ENCODE measurements around the gene ROCK1.
"Not testable (repeated sequence)": the region's sequence is repeated elsewhere in the genome, so short reads cannot be mapped to it uniquely, and the experiment has no call there.

ROCK1 gene

DNA sequence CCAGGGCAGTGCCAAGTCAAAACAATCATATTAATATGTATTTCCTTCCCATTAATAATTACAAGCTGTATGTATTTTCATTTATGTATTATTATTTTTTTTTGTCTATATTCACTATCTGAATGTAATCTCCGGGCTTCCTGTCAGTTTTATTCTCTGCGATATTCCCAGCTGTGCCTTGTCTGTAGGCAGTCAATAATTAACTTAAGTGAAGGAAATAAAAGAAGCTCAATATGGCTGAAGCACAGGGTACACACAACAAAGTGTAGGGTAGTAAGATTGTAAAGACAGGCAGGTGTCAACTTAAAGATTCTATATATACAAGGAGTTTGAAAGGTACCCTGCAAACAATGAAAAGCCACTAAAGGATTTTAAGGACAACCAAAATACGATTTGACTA lies 122.9 kb downstream of the ROCK1 start:
- TF ChIP-seq, protein P1, sequence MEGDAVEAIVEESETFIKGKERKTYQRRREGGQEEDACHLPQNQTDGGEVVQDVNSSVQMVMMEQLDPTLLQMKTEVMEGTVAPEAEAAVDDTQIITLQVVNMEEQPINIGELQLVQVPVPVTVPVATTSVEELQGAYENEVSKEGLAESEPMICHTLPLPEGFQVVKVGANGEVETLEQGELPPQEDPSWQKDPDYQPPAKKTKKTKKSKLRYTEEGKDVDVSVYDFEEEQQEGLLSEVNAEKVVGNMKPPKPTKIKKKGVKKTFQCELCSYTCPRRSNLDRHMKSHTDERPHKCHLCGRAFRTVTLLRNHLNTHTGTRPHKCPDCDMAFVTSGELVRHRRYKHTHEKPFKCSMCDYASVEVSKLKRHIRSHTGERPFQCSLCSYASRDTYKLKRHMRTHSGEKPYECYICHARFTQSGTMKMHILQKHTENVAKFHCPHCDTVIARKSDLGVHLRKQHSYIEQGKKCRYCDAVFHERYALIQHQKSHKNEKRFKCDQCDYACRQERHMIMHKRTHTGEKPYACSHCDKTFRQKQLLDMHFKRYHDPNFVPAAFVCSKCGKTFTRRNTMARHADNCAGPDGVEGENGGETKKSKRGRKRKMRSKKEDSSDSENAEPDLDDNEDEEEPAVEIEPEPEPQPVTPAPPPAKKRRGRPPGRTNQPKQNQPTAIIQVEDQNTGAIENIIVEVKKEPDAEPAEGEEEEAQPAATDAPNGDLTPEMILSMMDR (IDR thresholded peaks at IDR 0.05; ENCODE audit: insufficient read depth, low read length, missing control alignments): no peak
- no peak overlapping the region for H3K4me3 ChIP-seq (ENCODE audit: low read depth, low read length)
- DNase-seq (ENCODE audit: low read depth, low spot score): no peak
- CTCF ChIA-PET: interaction anchor here (0.8 to 3.2 kb wide), 7 partner anchors 10 to 206 kb away, joined by 3 to 19 read pairs (median 4); no protein-coding TSS in a partner anchor
- POLR2A ChIA-PET: no interaction called here

DNA sequence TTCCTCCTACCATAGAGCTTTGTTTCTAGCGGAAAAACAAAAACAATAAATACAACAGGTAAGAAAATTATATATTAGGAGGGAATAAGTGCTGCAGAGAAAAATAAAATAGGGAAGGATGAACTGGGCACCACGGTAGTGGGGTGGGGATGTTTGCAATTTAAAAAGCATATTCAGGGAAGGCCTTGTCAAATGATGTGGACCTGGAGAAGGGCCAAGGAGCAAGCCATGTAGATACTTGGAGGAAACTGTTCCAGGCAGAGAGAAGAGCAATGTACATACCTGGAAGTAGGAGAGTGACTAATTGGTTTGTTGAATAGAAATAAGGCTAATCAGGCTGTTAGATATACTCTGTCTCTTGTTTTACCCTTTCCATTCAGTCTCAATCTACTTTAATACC lies 136.5 kb downstream of the ROCK1 start:
- POLR2A ChIA-PET: no interaction called here
- no peak for DNase-seq (ENCODE audit: low read depth, low spot score)
- H3K4me3 ChIP-seq (ENCODE audit: low read depth, low read length): no peak overlapping the region
- TF ChIP-seq, protein P1 (IDR thresholded peaks at IDR 0.05; ENCODE audit: insufficient read depth, low read length, missing control alignments): no peak
- CTCF ChIA-PET: interaction anchor here (1.5 to 1.7 kb wide), 3 partner anchors 10 to 205 kb away, joined by 3 to 4 read pairs (median 4); no protein-coding TSS in a partner anchor

DNA sequence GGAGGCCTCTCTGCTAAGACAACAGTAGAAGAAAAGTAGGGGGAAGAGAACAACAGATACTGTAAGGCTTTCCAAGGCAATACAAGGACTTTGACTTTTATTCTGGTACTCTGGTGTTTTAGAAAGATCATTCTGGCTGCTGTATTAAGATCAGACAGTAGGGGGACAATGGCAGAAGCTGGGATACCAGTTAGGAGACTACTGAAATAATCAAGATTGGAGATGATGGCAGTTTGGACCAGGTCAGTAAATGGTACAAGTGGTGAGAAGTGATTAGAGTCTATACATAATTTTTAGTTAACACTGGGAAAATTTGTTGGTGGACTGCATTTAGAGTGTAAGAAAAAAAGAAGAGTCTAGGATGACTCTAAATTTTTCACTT lies 139.7 kb downstream of the ROCK1 start:
- POLR2A ChIA-PET: interaction anchor here (0.6 kb wide), 1 partner anchor 419 kb away, joined by 3 read pairs; no protein-coding TSS in a partner anchor
- TF ChIP-seq, protein P1 (IDR thresholded peaks at IDR 0.05; ENCODE audit: insufficient read depth, low read length, missing control alignments): peak; percentile 44
- DNase-seq (ENCODE audit: low read depth, low spot score): no peak
- no peak overlapping the region for H3K4me3 ChIP-seq (ENCODE audit: low read depth, low read length)
- CTCF ChIA-PET: interaction anchor here (0.9 to 1.3 kb wide), 2 partner anchors 9 to 220 kb away, joined by 3 to 5 read pairs; no protein-coding TSS in a partner anchor

DNA sequence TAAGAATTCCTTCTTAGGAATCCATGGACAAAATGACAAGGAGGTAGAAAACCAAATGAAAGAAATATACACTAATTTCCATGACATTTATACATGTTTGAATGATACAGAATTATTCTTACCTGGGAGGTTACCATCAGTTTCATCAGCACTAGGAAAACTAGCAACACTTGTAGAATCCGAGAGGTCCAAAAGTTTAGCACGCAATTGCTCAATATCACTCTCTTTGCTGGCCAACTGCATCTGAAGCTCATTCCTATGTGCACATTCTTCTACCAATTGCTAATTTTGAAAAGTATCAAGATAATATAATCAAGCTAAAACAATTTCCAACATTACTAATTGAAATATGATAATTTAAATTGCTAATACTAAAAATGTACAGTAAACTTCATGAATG lies 144.8 kb downstream of the ROCK1 start:
- TF ChIP-seq, protein P1 (IDR thresholded peaks at IDR 0.05; ENCODE audit: insufficient read depth, low read length, missing control alignments): no peak
- no peak for DNase-seq (ENCODE audit: low read depth, low spot score)
- H3K4me3 ChIP-seq (ENCODE audit: low read depth, low read length): no peak overlapping the region
- ChIA-PET POLR2A (no interaction called here), CTCF (no interaction called here)

DNA sequence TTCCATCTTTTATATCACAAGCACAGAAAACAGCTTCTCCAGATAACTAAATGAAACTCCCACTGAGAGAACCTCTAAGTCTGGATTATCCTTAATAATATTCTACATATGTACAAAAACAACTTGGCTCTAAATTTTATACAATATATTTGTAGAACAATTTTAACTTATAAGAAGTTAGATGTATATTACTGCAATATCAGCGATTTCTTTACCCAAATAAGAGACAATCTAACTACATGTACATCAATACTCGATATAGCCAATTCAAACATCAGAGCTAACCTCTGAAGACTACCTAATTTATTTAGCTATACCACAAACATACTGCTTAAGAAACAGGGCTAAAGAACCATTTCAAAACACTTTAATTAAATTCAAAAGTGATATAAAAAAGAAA lies 148.6 kb downstream of the ROCK1 start:
- DNase-seq (ENCODE audit: low read depth, low spot score): no peak
- TF ChIP-seq, protein P1 (IDR thresholded peaks at IDR 0.05; ENCODE audit: insufficient read depth, low read length, missing control alignments): no peak
- POLR2A ChIA-PET: no interaction called here
- H3K4me3 ChIP-seq (ENCODE audit: low read depth, low read length): no peak overlapping the region
- CTCF ChIA-PET: interaction anchor here (0.7 to 1.5 kb wide), 2 partner anchors 9 to 12 kb away, joined by 3 read pairs; no protein-coding TSS in a partner anchor

DNA sequence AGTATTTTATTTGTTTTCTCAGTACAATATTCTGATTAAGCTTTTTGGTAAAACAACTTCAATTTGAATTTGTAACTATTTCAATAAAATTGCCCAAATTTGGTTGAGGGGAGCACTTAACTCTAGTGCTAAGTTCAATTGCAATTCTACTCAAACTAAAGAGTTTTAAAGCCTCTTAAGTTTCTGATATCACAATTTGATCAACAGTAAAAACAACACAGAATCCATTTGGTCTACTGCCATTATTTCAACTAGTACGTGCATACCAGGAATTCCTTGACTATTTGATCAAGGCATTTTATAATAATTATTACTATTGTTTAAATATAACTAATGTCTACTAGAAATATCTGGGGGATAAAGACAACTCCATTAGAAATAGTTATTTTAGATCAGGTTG lies 150.9 kb downstream of the ROCK1 start:
- CTCF ChIA-PET: interaction anchor here (0.5 to 1.1 kb wide), 2 partner anchors 210 to 234 kb away, joined by 3 read pairs; no protein-coding TSS in a partner anchor
- POLR2A ChIA-PET: no interaction called here
- H3K4me3 ChIP-seq (ENCODE audit: low read depth, low read length): no peak overlapping the region
- TF ChIP-seq, protein P1 (IDR thresholded peaks at IDR 0.05; ENCODE audit: insufficient read depth, low read length, missing control alignments): no peak
- no peak for DNase-seq (ENCODE audit: low read depth, low spot score)

DNA sequence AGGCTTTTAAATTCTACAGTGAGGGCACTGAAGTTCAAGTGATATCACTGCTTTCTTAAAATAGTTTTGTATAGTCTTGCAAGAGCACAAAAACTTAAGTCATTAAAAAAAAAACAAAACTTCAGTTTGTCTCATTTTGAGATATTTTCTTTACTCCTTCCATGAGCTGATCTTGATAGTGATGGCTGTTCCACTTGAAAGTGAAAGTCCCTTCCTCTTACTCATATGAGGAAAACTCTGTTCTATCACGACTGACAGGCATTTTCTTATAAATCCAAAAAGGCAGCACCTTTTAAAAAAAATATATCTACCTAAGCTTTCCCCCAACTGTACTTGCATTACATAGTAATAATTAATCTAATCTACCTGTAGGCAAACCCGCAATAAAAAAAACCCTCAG lies 160.8 kb downstream of the ROCK1 start:
- H3K4me3 ChIP-seq (ENCODE audit: low read depth, low read length); CTCF ChIA-PET; DNase-seq (ENCODE audit: low read depth, low spot score); POLR2A ChIA-PET: not testable (repeated sequence)

All from AG04449 (cell line).